Measurements from ENCODE around the gene FAM174B.

DNA sequence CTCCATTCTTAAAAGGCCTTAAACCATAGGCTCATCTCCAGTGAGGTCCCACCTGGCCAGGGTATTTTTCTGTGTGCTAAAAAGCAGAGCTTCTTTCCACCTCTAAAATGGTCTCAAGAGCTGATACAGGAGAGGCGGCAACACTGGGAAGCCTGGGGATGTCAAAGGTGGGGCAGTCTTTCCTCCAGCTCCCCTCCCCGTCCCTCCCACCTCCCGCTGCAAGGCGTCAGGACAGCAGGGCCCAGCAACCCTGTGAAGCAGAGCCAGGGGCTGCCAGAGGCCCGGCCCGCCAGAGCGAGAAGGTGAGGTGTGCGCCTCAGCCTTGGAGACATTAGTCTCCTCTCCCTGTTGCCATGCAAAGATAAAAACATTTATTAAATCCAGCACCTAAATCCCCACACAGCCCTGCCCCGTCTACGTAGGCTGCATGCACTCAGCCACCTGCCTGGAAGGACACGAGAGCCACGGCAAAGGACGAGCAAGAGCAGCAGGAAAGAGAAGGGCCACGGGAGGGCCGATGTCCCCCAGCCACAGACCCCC, 75.6 kb downstream of the FAM174B start:
- TF ChIP-seq EZH2 (IDR thresholded peaks at IDR 0.05; ENCODE audit: borderline replicate concordance, low read length) = no peak
- TF ChIP-seq, protein P1, sequence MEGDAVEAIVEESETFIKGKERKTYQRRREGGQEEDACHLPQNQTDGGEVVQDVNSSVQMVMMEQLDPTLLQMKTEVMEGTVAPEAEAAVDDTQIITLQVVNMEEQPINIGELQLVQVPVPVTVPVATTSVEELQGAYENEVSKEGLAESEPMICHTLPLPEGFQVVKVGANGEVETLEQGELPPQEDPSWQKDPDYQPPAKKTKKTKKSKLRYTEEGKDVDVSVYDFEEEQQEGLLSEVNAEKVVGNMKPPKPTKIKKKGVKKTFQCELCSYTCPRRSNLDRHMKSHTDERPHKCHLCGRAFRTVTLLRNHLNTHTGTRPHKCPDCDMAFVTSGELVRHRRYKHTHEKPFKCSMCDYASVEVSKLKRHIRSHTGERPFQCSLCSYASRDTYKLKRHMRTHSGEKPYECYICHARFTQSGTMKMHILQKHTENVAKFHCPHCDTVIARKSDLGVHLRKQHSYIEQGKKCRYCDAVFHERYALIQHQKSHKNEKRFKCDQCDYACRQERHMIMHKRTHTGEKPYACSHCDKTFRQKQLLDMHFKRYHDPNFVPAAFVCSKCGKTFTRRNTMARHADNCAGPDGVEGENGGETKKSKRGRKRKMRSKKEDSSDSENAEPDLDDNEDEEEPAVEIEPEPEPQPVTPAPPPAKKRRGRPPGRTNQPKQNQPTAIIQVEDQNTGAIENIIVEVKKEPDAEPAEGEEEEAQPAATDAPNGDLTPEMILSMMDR (IDR thresholded peaks at IDR 0.05; ENCODE audit: low read length) = no peak

Data from OCI-LY1 (cell line).